GM18505 (cell line): ENCODE results near the gene RARRES2.

Source experiments
- ATAC-seq: cut with Tn5 transposase; IDR thresholded peaks from one replicate; pipeline ENCODE4 v1.9.1; 2021; ENCODE audit not compliant: unreplicated experiment
- POLR2A ChIP-seq: IDR thresholded peaks from 4 replicates; pipeline ENCODE4 v1.6.1; 2011; ENCODE audit warnings: borderline replicate concordance; ENCODE audit not compliant: insufficient read depth, insufficient read length; ENCODE audit errors: extremely low read depth

The RARRES2 gene

DNA sequence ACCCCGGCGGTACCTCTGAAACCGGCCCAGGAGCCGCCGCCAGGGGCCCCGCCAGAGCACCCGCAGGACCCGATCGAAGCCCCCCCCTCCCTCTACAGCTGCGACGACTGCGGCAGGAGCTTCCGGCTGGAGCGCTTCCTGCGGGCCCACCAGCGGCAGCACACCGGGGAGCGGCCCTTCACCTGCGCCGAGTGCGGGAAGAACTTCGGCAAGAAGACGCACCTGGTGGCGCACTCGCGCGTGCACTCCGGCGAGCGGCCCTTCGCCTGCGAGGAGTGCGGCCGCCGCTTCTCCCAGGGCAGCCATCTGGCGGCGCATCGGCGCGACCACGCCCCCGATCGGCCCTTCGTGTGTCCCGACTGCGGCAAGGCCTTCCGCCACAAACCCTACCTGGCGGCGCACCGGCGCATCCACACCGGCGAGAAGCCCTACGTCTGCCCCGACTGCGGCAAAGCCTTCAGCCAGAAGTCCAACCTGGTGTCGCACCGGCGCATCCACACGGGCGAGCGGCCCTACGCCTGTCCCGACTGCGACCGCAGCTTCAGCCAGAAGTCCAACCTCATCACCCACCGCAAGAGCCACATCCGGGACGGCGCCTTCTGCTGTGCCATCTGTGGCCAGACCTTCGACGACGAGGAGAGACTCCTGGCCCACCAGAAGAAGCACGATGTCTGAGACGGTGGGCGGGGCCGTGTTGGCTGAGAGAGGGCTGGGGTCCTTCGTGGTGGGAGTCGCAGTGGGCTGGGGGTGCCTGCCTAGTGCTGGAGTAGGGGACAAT, 31.0 kb upstream of the RARRES2 start:
- no peak for ATAC-seq
- TF ChIP-seq POLR2A: no peak

DNA sequence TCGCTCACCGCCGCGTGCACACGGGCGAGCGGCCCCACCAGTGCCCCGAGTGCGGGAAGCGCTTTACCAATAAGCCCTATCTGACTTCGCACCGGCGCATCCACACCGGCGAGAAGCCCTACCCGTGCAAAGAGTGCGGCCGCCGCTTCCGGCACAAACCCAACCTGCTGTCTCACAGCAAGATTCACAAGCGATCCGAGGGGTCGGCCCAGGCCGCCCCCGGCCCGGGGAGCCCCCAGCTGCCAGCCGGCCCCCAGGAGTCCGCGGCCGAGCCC, 30.5 kb upstream of the RARRES2 start:
- ATAC-seq: no peak
- TF ChIP-seq POLR2A: no peak

DNA sequence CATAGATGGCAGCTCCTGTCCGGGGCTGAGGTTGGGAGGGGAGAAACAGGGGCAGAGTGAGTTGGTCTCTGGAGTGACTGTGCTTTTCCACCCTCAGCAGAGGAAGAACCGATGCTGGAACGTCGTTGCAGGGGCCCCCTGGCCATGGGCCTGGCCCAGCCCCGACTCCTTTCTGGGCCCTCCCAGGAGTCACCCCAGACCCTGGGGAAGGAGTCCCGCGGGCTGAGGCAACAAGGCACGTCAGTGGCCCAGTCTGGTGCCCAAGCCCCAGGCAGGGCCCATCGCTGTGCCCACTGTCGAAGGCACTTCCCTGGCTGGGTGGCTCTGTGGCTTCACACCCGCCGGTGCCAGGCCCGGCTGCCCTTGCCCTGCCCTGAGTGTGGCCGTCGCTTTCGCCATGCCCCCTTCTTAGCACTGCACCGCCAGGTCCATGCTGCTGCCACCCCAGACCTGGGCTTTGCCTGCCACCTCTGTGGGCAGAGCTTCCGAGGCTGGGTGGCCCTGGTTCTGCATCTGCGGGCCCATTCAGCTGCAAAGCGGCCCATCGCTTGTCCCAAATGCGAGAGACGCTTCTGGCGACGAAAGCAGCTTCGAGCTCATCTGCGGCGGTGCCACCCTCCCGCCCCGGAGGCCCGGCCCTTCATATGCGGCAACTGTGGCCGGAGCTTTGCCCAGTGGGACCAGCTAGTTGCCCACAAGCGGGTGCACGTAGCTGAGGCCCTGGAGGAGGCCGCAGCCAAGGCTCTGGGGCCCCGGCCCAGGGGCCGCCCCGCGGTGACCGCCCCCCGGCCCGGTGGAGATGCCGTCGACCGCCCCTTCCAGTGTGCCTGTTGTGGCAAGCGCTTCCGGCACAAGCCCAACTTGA, 29.9 kb upstream of the RARRES2 start:
- no peak for ATAC-seq
- TF ChIP-seq POLR2A: peak; percentile 2

DNA sequence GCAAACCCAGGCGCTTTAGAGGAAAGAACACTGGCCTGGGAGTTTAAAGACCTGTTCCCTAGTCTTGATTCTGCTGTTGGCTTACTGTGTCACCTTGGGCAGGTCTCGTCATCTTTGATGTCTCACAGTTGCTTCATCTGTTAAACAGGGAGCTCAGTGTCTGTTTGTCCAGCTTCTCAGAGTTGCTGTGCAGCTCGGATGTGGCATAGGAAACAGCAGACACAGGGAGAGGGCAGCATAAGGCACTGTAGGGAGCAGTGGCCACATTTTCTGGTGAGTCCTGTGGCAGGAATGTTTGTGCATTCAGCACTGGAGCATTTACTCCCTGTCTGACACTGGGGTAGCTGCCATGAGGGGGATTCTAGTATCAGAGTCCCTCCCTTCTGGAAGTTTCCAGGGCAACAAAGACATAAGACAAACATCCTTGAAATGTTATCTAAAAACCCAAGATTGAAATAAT, 29.2 kb upstream of the RARRES2 start:
- TF ChIP-seq POLR2A: no peak
- no peak for ATAC-seq

DNA sequence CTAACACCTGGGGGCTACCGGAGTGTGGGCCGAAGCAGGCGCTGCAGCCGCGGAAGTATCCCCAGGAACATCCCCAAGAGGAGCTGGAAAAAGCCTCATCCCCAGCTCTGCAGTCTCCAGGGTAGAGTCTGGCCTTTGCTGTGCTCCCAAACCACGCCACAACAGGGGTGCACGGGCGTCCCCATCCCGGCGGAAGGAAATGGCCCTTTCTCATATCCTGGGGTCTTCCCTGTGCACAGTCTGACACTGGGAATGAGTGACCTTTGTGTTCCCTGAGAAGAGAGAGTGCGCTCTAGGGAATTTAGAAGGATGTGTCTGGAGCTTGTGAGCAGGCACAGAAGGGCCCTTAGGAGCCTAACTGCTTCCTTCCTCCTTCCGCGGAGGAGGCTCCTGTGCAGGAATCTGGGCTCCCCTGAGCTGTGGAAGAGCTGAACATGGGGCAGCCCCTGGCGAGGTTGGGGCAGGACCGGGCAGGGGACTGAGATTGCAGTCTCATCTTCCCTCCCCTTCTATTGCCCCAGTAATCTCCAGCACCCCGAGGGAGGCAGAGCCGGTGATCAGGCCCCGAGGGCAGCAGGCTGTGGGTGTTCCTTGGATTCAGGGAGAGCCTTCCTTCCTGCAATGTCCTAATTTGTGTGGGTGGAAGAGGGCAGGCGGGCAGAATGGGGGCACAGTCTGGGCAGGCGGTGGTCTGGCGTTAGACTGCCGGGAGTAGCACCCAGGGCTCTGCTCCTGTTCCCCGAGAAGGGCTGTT, 28.5 kb upstream of the RARRES2 start:
- no peak for TF ChIP-seq POLR2A
- no peak for ATAC-seq

DNA sequence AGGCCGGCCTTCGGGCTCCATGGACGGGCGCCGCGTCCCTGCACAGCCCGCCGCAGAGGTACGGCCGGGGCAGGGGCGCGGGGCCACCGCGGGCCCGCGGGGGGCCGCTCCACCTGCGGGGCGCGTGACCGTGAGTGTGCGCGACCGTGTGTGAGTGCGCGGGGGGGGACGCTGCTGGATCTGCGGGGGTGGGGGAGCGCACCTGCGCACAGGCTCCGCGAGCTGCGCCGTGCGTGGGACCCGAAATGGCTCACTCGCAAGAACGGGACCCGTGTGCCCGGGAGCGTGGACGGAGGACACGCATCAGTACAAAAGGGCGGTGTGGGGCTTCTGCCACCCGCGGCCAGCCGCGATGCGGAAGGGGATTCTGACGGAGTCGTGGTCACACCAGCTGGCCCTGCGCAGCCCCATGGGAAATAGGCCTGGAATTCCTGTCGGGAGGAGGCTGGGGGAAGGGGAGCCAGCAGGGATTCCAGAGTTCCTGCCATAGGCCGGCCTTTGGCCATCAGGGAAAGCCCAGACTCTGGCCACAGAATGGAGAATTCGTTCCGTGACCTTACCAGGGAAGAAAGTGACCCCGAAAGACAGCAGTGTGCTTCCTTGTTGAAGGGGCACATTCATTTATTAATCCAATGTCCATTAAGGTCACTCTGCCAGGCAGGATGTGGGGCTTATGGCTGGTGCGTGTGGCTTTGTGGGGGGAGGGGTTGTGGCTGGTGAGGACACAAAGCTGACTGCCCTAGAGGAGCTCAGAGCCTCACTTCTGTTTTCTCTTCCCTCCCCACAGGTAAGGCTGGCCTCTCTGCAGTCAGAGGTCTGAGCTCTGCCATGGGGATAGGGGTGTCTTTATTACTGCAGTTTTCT, 27.7 kb upstream of the RARRES2 start:
- TF ChIP-seq POLR2A: peak; percentile 46
- peak; percentile 28 for ATAC-seq

DNA sequence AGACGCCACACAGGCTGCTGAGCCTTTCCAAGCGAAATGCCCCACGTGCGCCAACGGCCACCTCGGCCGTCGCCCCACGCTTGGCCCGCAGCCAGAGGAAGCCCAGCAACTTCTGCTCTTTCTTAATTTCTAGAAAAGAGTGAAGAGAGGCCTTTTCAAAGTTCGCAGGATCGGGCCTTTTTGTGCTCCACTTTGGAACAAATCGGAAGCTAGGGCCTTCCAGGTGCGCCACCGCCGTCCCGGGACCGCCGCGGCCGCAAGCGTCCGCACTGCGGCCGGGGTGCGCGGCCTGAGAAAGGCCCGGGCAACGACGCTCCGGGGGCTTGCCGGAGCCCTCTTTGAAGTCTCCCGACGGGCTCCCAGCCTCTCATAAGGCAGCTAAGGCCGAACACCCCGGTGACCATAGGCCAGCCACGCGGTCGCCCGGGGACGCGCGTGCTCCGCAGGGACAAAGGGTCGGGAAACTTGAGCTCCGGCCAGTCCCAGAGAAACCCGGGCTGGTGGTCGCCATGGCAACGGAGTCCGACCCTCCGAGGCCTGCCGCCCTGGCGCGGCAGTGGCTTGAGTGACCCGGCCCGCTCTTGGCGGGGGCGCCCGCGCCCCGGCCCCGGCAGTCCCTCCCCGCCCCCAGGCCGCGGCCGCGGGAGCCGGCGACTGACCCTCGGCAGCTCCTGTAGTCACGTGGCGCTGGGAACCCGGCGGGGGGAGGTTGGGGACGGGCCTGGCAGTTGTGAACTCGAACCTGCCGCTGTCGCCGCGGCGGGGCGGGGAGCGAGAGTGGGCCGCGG, 26.9 kb upstream of the RARRES2 start, which contains the start of gene REPIN1:
TSS of gene REPIN1 (plus strand) at position 727 of the 788 bp plus-strand sequence. CDS start 890 bp downstream, outside the sequence.
- peak; percentile 49 for ATAC-seq
- peak; percentile 79 for TF ChIP-seq POLR2A

DNA sequence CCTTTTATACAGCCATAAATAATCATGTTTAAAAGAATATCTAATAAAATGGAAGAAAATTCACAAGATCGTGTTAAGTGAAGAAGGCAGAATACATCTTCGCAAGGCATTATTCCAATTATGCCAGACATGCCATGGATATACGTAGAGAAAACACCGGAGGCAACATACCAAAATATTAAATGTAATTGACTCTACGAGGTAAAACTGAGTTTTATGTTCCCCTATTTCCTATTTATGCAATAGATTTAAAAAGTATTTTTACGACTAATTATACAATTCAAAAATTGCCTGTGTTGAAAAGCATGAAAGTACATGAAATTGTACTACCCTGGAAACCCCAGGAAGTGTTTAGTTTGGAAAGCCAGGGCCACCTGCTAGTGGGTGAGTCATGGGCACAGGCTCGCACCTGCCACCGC, 26.3 kb upstream of the RARRES2 start:
- TF ChIP-seq POLR2A: no peak
- ATAC-seq: no peak

DNA sequence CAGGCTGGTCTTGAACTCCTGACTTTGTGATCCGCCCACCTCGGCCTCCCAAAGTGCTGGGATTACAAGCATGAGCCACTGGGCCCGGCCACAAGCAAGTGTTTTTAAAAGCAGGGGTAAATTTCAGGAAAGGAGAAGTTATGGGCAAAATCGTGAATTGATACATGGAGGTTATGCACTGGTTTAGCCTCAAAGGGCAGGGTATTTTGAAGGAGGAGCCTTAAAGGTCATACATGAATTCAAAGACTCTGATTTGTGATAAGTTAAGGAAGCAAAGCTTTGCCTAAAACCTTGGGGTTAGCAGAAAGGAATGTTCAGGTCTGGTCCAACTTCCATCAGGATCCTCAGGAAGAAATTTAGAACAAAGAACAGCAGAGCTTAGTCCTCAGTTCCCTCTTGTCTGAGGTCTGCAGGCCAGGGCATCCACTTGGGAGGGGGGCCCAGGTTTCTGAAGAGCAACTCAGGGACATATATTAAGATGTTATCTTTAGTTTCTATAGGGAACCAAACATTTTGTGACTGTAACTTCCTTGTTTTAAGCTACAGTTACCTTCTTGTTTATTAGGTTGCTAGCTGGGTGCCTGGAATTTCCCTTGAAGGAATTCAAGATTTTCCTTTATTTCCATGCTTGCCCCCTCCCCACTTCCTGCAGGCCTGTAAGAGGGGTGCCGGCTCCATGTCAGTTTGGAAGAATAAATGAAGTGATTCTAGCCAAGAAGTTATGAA, 24.4 kb upstream of the RARRES2 start:
- TF ChIP-seq POLR2A: no peak
- ATAC-seq: no peak

DNA sequence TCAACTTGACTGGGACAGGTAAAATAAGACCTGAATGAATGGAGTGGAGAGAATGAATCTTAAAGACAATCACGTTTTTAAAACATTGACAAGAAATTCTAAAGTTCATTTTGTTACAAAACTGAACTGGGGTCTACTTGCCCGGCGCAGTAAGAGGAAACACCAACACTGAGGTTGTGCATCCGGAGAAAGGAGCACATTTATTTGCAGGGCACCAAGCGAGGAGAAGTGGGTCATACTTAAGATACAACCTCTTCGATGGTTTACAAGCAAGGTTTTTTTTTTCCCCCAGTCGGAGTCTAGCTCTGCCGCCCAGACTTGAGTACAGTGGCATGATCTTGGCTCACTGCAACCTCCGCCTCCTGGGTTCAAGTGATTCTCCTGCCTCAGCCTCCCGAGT, 23.8 kb upstream of the RARRES2 start:
- no peak for ATAC-seq

DNA sequence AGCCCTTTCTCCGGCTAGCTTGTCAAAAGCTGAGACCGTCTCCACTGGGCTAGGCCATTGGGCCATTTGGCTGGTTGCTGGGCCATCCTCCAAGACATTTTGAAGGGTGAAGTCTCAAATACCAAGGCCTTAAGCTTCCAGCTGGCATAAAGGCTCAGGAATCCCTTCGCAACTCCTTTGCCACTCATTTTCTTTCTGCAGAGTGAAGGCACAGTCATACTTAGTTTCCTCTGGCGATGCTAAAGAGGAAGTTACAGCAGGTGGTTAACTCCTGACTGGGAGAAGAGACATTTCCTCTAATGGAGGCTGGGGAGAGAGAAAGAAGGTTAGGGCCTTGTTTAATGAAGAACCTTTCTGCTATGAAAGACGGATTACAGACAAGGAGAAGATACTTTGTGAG, 22.4 kb upstream of the RARRES2 start:
- no peak for ATAC-seq
- TF ChIP-seq POLR2A: no peak

More for the DNA sequence above, 23.8 kb upstream of the RARRES2 start:
- no peak for TF ChIP-seq POLR2A
